ENCODE results near the gene R3HDM2. TPM values are rescaled to one million over a fixed set of nuclear protein-coding genes. Genes with fewer than 3 reads are reported as not detected.

The R3HDM2 gene
- total RNA-seq, 1 donor from 2014 or later: 65.1 TPM

DNA sequence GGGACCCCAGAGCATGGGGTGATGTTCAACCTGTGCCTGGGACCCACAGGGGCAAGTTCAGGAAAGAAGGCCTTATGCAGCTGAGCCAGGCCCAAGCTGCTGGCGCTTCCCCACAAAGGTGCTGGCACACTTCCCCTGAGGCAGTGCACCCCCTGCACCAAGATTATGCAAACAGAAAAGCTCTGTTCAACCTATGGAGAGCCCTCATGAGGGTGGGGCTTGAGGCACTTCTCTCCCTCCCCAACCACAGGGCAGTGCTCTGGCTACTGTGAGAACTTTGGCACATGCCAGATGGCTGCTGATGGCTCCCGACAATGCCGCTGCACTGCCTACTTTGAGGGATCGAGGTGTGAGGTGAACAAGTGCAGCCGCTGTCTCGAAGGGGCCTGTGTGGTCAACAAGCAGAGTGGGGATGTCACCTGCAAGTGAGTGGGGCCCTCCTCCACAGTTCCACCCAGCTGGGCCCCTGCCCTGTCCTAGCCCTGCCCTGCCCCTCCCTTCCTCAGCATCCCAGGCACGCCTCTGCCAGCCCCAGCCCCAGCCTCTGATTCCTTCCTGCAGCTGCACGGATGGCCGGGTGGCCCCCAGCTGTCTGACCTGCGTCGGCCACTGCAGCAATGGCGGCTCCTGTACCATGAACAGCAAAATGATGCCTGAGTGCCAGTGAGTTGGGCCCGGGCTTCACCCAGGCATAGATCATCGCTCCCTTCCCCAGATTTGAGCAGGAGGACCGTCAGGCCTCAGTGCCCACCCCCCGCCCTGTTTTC is 219.7 kb downstream of the R3HDM2 start:
- intact Hi-C loops (cut with micrococcal nuclease): no loop called here

DNA sequence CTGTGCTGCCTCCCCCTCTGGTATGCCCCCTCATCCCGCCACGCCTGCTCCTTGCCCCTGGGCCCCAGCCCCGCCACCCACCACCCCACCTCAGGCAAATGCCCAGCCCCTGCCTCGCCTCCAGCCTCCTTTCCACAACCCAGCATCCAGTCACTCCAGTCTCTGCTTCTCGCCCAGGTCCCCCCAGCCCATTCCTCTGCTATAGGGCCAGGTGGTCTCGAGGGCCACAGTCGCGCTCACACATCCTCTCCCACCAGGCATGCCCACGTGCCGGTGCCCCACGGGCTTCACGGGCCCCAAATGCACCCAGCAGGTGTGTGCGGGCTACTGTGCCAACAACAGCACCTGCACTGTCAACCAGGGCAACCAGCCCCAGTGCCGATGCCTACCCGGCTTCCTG is 220.4 kb downstream of the R3HDM2 start:
- intact Hi-C loops (cut with micrococcal nuclease): no loop called here

DNA sequence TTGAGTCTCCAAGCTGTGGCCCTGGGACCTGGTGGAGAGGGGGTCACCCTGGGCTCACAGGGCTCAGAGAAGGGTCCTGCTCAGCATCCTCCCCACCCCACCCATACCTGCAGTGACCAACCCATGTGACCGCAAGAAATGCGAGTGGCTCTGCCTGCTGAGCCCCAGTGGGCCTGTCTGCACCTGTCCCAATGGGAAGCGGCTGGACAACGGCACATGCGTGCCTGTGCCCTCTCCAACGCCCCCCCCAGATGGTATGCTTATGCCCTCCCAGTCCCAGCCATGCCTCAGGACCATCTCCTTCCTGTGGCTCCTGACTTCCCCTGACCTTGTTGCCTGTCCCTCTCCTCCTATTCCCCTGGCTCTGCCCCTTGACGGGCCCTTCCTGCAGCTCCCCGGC is 220.9 kb downstream of the R3HDM2 start:
- intact Hi-C loops (cut with micrococcal nuclease): no loop called here

DNA sequence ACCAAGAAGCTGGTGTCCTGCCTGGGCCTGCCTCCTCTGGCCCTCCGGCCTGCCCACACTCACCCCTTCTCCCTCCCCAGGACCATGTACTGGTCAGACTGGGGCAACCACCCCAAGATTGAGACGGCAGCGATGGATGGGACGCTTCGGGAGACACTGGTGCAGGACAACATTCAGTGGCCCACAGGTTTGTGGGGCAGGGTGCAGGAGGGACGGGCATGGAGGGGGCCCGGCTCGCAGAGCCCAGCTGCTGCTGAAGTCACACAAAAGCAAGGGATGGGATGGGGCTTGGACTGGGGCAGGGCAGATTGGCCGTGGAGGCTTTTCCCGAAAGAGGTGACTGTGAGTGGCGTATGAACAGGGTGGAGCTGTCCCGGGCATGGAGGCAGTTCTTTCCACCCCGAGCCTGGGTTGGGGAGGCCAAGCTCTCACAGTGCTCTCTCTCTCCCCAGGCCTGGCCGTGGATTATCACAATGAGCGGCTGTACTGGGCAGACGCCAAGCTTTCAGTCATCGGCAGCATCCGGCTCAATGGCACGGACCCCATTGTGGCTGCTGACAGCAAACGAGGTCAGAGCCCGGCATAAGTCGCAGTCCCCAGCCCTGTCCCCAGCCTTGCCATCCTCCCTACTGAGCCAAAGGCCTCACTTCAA is 222.1 kb downstream of the R3HDM2 start:
- intact Hi-C loops (cut with micrococcal nuclease): no loop called here

DNA sequence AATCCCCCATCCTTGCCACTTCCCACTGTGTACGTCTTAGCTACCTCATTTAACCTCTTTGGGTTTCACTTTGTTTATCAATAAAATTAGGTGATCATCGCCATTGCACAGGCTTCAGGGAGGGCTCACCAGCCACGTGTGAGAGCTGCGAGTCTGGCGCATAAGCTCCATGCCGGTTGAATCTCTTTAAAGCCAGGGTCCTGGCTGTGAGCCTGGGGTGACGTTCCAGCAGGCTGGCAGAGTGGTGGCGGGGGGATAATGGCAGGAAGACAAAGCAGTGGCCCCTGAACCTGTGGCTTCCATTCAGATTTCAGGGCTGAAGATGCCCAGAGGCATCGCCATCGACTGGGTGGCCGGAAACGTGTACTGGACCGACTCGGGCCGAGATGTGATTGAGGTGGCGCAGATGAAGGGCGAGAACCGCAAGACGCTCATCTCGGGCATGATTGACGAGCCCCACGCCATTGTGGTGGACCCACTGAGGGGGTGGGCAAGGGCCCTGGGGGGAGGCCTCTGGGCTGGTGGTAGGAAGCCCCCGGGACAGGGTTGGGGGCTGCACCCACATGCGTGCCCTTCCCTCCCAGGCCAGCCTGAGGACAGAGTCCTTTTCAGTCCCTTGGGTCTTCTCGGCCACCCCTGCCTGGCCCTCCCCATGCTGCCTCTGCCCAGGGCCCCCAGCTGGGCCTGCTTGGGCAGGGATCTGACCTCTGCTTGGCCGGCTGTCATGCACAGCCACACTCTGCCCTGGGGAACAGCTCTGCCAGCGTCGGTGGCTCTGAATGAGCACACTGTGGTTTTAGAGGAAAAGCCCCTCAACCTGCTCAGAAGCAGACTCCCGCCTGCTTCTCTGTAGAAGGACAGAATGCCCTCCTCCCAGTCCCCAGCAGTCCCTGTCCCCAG is 222.9 kb downstream of the R3HDM2 start:
- intact Hi-C loops (cut with micrococcal nuclease): no loop called here

DNA sequence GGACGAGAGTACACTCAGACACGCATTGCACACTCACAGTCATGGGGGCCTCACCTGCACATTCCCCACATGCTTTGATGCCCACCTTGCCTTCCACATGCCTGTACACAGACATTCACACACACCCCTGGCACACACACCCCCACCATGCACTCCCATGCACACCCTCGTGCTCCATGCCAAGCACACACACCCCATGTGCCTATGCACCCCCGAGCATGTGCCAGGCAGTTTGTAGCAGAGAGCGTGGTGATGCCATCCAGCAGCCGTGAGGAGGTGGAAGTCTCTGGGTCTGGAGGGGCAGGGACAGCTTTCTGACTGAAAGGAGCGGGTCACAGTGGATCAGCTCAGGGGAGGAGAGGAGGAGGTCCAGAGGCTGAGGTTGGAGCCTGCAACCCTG is 224.9 kb downstream of the R3HDM2 start:
- intact Hi-C loops (cut with micrococcal nuclease): no loop called here

DNA sequence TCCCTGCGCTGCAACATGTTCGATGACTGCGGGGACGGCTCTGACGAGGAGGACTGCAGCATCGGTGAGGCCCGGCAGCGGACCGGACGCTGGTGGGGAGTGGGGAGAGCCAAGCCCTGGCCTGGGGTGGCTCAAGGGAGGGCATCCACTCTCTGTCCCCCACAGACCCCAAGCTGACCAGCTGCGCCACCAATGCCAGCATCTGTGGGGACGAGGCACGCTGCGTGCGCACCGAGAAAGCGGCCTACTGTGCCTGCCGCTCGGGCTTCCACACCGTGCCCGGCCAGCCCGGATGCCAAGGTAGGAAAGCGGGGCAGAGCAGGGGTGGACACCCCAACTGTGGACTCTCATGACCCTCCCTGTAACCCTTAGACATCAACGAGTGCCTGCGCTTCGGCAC is 225.7 kb downstream of the R3HDM2 start:
- intact Hi-C loops (cut with micrococcal nuclease): no loop called here

DNA sequence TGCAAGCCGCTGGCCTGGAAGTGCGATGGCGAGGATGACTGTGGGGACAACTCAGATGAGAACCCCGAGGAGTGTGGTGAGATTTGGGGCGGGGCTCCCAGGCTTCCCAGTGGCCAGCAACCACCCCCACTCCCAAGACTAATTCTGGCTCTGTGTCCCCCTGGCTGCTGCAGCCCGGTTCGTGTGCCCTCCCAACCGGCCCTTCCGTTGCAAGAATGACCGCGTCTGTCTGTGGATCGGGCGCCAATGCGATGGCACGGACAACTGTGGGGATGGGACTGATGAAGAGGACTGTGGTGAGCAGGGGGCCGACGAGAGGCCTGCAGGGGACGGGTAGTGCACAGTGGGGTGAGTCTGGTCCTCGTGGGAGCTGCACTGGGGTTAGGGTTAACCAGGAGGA is 226.4 kb downstream of the R3HDM2 start:
- intact Hi-C loops (cut with micrococcal nuclease): no loop called here

DNA sequence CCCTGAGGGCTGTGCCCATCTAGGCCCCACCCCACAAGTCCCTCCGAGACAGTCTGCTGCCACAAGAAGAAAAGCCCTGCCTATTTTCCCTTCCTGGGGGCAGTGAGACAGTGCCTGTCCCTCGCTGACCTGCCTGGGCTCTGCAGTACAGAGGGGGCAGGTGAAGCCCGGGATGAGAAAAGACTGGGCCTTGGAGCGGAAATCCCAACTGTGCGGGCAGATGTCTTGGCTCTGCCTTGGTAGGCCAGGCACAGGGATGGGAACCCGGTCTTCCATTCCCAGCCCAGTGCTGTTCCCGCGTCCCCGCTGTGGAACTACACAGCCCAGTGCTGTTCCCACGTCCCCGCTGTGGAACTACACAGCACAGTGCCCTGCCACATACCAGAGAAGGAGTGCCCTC is 227.1 kb downstream of the R3HDM2 start:
- intact Hi-C loops (cut with micrococcal nuclease): no loop called here

Other genes starting within 250 kb of the R3HDM2 start
- gene NXPH4, start 214.2 kb downstream of the R3HDM2 start, total RNA-seq: 0.43 and 1.0 TPM in 2 replicates
- gene SHMT2, start 201.3 kb downstream of the R3HDM2 start, total RNA-seq: 176 and 178 TPM in 2 replicates
- 8.8 and 9.1 TPM in 2 replicates for gene STAC3, start 179.9 kb downstream of the R3HDM2 start, total RNA-seq
- gene INHBC, start 3.7 kb upstream of the R3HDM2 start, total RNA-seq: not detected in 2 replicates
- not detected in 2 replicates for gene INHBE, start 24.3 kb upstream of the R3HDM2 start, total RNA-seq
- gene GLI1, start 28.7 kb upstream of the R3HDM2 start, total RNA-seq: 1.8 and 2.2 TPM in 2 replicates
- gene ARHGAP9, start 48.8 kb upstream of the R3HDM2 start, total RNA-seq: 171 and 172 TPM in 2 replicates
- gene MARS1, start 57.0 kb upstream of the R3HDM2 start, total RNA-seq: 189 and 195 TPM in 2 replicates
- 9.9 and 10.7 TPM in 2 replicates for gene DDIT3, start 89.5 kb upstream of the R3HDM2 start, total RNA-seq
- 75.0 and 78.0 TPM in 2 replicates for gene MBD6, start 91.8 kb upstream of the R3HDM2 start, total RNA-seq
- gene DCTN2, start 116.1 kb upstream of the R3HDM2 start, total RNA-seq: 85.7 and 88.4 TPM in 2 replicates
- gene KIF5A, start 119.0 kb upstream of the R3HDM2 start, total RNA-seq: 1.3 and 1.6 TPM in 2 replicates
- 19.7 and 22.8 TPM in 2 replicates for gene PIP4K2C, start 160.1 kb upstream of the R3HDM2 start, total RNA-seq
- gene DTX3, start 173.8 kb upstream of the R3HDM2 start, total RNA-seq: 18.1 and 19.1 TPM in 2 replicates
- gene ARHGEF25, start 180.4 kb upstream of the R3HDM2 start, total RNA-seq: 0.48 and 1.0 TPM in 2 replicates
- gene B4GALNT1, start 202.2 kb upstream of the R3HDM2 start, total RNA-seq: 1.5 and 1.9 TPM in 2 replicates

Measured in T-helper 2 cell treated with Interferon-gamma antibody and Interleukin-4, amounts not matched to agents 100 ng/mL and 5 ng/mL, for 36 hours (primary cell).